Hepatocyte (in vitro differentiated cells): ENCODE measurements around the gene ARHGAP10. TPM values are rescaled to one million over a fixed set of nuclear protein-coding genes. Genes with fewer than 3 reads are reported as not detected.

ENCODE experiments used
- DNase-seq: peaks from one replicate; pipeline ENCODE4 v3.0.0-alpha.2; 2016; ENCODE audit warnings: low spot score
- H2AFZ ChIP-seq: fragments of 200-600 bp; sonication (generic); 2 replicates; pipeline ENCODE4 v1.6.0; 2016; ENCODE audit warnings: antibody characterized with exemption, mild to moderate bottlenecking
- H3K27ac ChIP-seq: fragments of 200-600 bp; sonication (generic); 2 replicates; pipeline ENCODE4 v1.5.1; 2016; ENCODE audit warnings: mild to moderate bottlenecking
- H3K27me3 ChIP-seq: fragments of 200-600 bp; sonication (generic); 2 replicates; pipeline ENCODE4 v1.6.1; 2016
- H3K36me3 ChIP-seq: fragments of 200-600 bp; sonication (generic); replicated peaks from 2 replicates; pipeline ENCODE4 v1.5.1; 2016; ENCODE audit warnings: low read depth; ENCODE audit not compliant: insufficient read depth
- H3K4me1 ChIP-seq: fragments of 200-600 bp; sonication (generic); 2 replicates; pipeline ENCODE4 v1.5.1; 2016; ENCODE audit warnings: mild to moderate bottlenecking, moderate library complexity; ENCODE audit not compliant: insufficient read depth
- H3K4me2 ChIP-seq: fragments of 200-600 bp; sonication (generic); 2 replicates; pipeline ENCODE4 v1.6.0; 2016
- H3K4me3 ChIP-seq: fragments of 200-600 bp; sonication (generic); 2 replicates; pipeline ENCODE4 v1.5.1; 2016; ENCODE audit warnings: mild to moderate bottlenecking
- H3K79me2 ChIP-seq: fragments of 200-600 bp; sonication (generic); 2 replicates; pipeline ENCODE4 v1.6.0; 2017; ENCODE audit warnings: mild to moderate bottlenecking
- H3K9me2 ChIP-seq: fragments of 200-600 bp; sonication (generic); replicated peaks from 2 replicates; pipeline ENCODE4 v1.6.0; 2017; ENCODE audit warnings: mild to moderate bottlenecking; ENCODE audit not compliant: insufficient read depth
- H3K9me3 ChIP-seq: fragments of 200-600 bp; sonication (generic); 2 replicates; pipeline ENCODE4 v1.5.1; 2016; ENCODE audit warnings: low read depth, mild to moderate bottlenecking
- H4K20me1 ChIP-seq: fragments of 200-600 bp; sonication (generic); 2 replicates; pipeline ENCODE4 v1.6.0; 2016; ENCODE audit warnings: mild to moderate bottlenecking; ENCODE audit not compliant: insufficient read depth, poor library complexity, severe bottlenecking
- CTCF ChIP-seq: fragments of 200-600 bp; sonication (generic); IDR thresholded peaks from 2 replicates; pipeline ENCODE4 v1.5.1; 2016; ENCODE audit warnings: antibody characterized with exemption, mild to moderate bottlenecking; ENCODE audit not compliant: poor library complexity
- EZH2 ChIP-seq: fragments of 200-600 bp; sonication (generic); IDR thresholded peaks from 2 replicates; pipeline ENCODE4 v1.6.1; 2016; ENCODE audit warnings: antibody characterized with exemption, mild to moderate bottlenecking, borderline replicate concordance
- EZH2phosphoT487 ChIP-seq: fragments of 200-600 bp; sonication (generic); IDR thresholded peaks from one replicate; pipeline ENCODE4 v1.6.1; 2018; ENCODE audit warnings: antibody characterized with exemption, mild to moderate bottlenecking, low read depth, moderate library complexity; ENCODE audit not compliant: unreplicated experiment, severe bottlenecking
- WGBS: methylation state at CpG from one replicate; pipeline ENCODE4 v1.1.6; 2016; ENCODE audit warnings: low lambda C conversion rate; ENCODE audit errors: missing lambda C conversion rate; 5-methylcytosine and 5-hydroxymethylcytosine counted together
- polyA plus RNA-seq: library from polyadenylated mRNA; unstranded; fragments of >200 nt; fragmentation: Nextera tagmentation; extraction: Ambion mirVana; gene quantifications from 2 replicates; pipeline ENCODE4 v1.2.1, GENCODE V29; 2016
- total RNA-seq: library from RNA; depleted of rRNA; stranded (reverse); fragments of >200 nt; gene quantifications from 2 replicates; pipeline ENCODE4 v1.2.3, GENCODE V29; 2014

Gene ARHGAP10
- total and polyA plus RNA-seq, 2 experiments from 2014 or later, result 16.8 to 23.4 TPM

- no peaks in the 10 kb centered on the region for H3K27me3 ChIP-seq
- H3K4me3 ChIP-seq, result no peak overlapping the region
- H2AFZ ChIP-seq, result no peak overlapping the region
- TF ChIP-seq CTCF (no peak), EZH2 (no peak)
- H3K9me2 ChIP-seq, result no peaks in the 10 kb centered on the region
- no peaks in the 10 kb centered on the region for H3K79me2 ChIP-seq
- no peak overlapping the region for H3K4me2 ChIP-seq
- H3K4me1 ChIP-seq, result no peaks in the 10 kb centered on the region
- H3K9me3 ChIP-seq, result no peaks in the 10 kb centered on the region
- WGBS, result 94% methylated on average over 3 of the region's 3 CpGs
- H3K36me3 ChIP-seq, result no peaks in the 10 kb centered on the region
- no peaks in the 10 kb centered on the region for H4K20me1 ChIP-seq
- no peak for DNase-seq
- H3K27ac ChIP-seq, result no peak overlapping the region
These were observed 377.3 kb downstream of the ARHGAP10 start for GRCh38 chr4:148109216-148109615.

- Histone ChIP-seq H3K9me3 (no peaks in the 10 kb centered on the region), H3K9me2 (no peaks in the 10 kb centered on the region), H3K79me2 (no peaks in the 10 kb centered on the region), H3K4me1 (no peaks in the 10 kb centered on the region), H3K27ac (no peak overlapping the region), H3K27me3 (no peaks in the 10 kb centered on the region), H3K4me2 (no peak overlapping the region), H2AFZ (no peak overlapping the region), H3K36me3 (no peaks in the 10 kb centered on the region), H3K4me3 (no peak overlapping the region), H4K20me1 (no peaks in the 10 kb centered on the region)
- no peak for DNase-seq
- 97% methylated on average over 3 of the region's 3 CpGs for WGBS
- no peak for TF ChIP-seq EZH2
- TF ChIP-seq EZH2phosphoT487, result no peak
- no peak for TF ChIP-seq CTCF
These were observed 378.3 kb downstream of the ARHGAP10 start for GRCh38 chr4:148110169-148110568.

- H3K9me3 ChIP-seq, result no peaks in the 10 kb centered on the region
- no peaks in the 10 kb centered on the region for H3K36me3 ChIP-seq
- no peaks in the 10 kb centered on the region for H4K20me1 ChIP-seq
- no peaks in the 10 kb centered on the region for H3K4me1 ChIP-seq
- no peaks in the 10 kb centered on the region for H3K9me2 ChIP-seq
- no peaks in the 10 kb centered on the region for H3K27me3 ChIP-seq
- no peak overlapping the region for H3K27ac ChIP-seq
- H3K79me2 ChIP-seq, result no peaks in the 10 kb centered on the region
- peak; percentile 13 for DNase-seq
- no peak overlapping the region for H3K4me3 ChIP-seq
- WGBS, result 86% methylated on average over 4 of the region's 4 CpGs
- H3K4me2 ChIP-seq, result no peak overlapping the region
- no peak overlapping the region for H2AFZ ChIP-seq
- no peak for TF ChIP-seq EZH2
- no peak for TF ChIP-seq EZH2phosphoT487
- no peak for TF ChIP-seq CTCF
These were observed 380.5 kb downstream of the ARHGAP10 start for GRCh38 chr4:148112231-148112982.

DNA sequence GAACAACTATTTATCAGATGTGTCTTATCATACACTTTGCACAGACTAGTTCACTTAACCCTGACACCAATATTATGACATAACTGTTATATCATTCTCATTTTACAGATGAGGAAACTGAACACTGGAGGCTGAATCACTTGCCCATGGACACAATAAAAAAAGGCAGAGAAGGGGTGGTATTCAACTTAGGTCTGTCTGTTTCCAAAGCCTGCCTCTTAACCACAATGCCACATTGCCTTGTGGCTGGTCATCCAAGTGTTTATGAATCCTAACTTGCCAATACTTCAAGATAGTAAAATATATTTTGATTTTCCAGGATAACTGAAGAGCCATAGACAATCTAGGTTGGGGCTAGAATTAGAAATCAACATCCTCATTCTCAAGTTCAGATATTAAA, 382.5 kb downstream of the ARHGAP10 start:
- TF ChIP-seq EZH2phosphoT487 (no peak), CTCF (no peak), EZH2 (no peak)
- no peaks in the 10 kb centered on the region for H3K79me2 ChIP-seq
- no peaks in the 10 kb centered on the region for H4K20me1 ChIP-seq
- no peaks in the 10 kb centered on the region for H3K9me3 ChIP-seq
- H3K27ac ChIP-seq, result no peak overlapping the region
- DNase-seq, result no peak
- no peak overlapping the region for H3K4me2 ChIP-seq
- no peaks in the 10 kb centered on the region for H3K9me2 ChIP-seq
- H3K36me3 ChIP-seq, result no peaks in the 10 kb centered on the region
- H2AFZ ChIP-seq, result no peak overlapping the region
- no peaks in the 10 kb centered on the region for H3K27me3 ChIP-seq
- H3K4me3 ChIP-seq, result no peak overlapping the region
- no peaks in the 10 kb centered on the region for H3K4me1 ChIP-seq
